ENCODE data around the gene SKIDA1. TPM values are rescaled to one million over a fixed set of nuclear protein-coding genes. Genes with fewer than 3 reads are reported as not detected.
A peak's percentile ranks its signal among the peaks of the same experiment; 100 is the strongest.

Gene SKIDA1
- total and polyA plus RNA-seq, 2 donors from 2014 or later, result 0.71 to 2.9 TPM

DNA sequence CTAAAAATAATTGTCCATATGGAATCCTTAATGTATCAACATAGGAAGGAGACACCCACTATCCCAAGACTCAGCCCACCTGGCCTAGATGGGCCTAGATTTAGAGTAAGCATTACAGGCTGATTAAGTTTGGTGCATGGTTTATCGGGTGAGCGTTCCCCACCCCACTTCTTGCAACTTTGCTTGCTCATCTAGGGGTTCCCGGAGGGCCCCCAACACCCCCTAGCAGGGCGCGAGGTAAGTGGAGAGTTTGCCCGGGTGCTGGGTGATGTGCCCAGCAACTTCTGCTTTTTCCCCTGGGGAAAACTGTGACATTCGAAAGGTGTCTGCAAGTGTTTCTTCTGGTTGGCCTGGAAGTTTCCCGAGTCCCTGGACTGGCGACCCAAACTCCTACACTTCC, 31.7 kb downstream of the SKIDA1 start:
- Histone ChIP-seq H3K4me3 (ENCODE audit: low read length in 3 of 3) (peak overlapping the region; percentile 65 to 92 (median 90)), H3K27ac (ENCODE audit: low read depth in 2 of 2, low read length in 2 of 2) (no peak overlapping the region), H3K36me3 (ENCODE audit: control insufficient read depth in 2 of 3, insufficient read depth in 3 of 3, low read length in 3 of 3) (no peaks in the 10 kb centered on the region), H3K9me3 (ENCODE audit: control insufficient read depth in 2 of 3, insufficient read depth in 1 of 3, low read length in 3 of 3) (no peaks in the 10 kb centered on the region), H3K4me1 (ENCODE audit: control insufficient read depth in 2 of 3, insufficient read depth in 2 of 3, low read depth in 1 of 3, low read length in 3 of 3) (peaks cover 0 to 2% (median 0%) of the 10 kb centered on the region in 3 donors), H3K9ac (ENCODE audit: low read length in 3 of 3) (peak overlapping the region in 2 of 3 donors; percentile 27 to 60), H3K27me3 (ENCODE audit: control insufficient read depth, insufficient read depth, low read length) (no peaks in the 10 kb centered on the region)
- no peak for FAIRE-seq
- peak in 1 of 5 donors; percentile 52 for DNase-seq
- intact Hi-C loops (cut with DNase I), result no loop called here
- TF ChIP-seq, protein P1, sequence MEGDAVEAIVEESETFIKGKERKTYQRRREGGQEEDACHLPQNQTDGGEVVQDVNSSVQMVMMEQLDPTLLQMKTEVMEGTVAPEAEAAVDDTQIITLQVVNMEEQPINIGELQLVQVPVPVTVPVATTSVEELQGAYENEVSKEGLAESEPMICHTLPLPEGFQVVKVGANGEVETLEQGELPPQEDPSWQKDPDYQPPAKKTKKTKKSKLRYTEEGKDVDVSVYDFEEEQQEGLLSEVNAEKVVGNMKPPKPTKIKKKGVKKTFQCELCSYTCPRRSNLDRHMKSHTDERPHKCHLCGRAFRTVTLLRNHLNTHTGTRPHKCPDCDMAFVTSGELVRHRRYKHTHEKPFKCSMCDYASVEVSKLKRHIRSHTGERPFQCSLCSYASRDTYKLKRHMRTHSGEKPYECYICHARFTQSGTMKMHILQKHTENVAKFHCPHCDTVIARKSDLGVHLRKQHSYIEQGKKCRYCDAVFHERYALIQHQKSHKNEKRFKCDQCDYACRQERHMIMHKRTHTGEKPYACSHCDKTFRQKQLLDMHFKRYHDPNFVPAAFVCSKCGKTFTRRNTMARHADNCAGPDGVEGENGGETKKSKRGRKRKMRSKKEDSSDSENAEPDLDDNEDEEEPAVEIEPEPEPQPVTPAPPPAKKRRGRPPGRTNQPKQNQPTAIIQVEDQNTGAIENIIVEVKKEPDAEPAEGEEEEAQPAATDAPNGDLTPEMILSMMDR (IDR thresholded peaks at IDR 0.05; ENCODE audit: borderline replicate concordance, extremely low read depth, insufficient read depth), result no peak

DNA sequence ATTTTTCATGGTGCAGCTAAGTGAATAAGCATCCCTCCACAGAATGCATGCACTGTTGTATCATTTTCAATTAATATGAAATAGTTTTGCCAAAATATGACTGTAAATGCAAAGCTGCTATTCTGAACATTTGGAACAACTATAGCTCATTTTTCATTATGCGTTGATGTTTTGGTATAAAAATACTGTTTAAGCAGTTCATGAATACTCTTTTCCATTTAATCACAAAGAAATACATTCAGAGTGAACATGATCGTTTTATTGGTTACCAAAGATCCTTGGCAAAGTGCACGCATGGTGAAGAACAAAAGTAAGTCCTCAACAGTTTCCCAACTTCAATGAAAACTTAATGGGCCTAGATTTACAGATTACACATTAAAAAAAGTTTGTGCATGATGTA, 33.1 kb downstream of the SKIDA1 start:
- no peak overlapping the region for H3K9ac ChIP-seq (ENCODE audit: low read length in 3 of 3)
- H3K27ac ChIP-seq (ENCODE audit: low read depth in 2 of 2, low read length in 2 of 2), result no peak overlapping the region
- intact Hi-C loops (cut with DNase I), result no loop called here
- no peaks in the 10 kb centered on the region for H3K9me3 ChIP-seq (ENCODE audit: control insufficient read depth in 2 of 3, insufficient read depth in 1 of 3, low read length in 3 of 3)
- no peaks in the 10 kb centered on the region for H3K27me3 ChIP-seq (ENCODE audit: control insufficient read depth, insufficient read depth, low read length)
- no peaks in the 10 kb centered on the region for H3K36me3 ChIP-seq (ENCODE audit: control insufficient read depth in 2 of 3, insufficient read depth in 3 of 3, low read length in 3 of 3)
- DNase-seq (no peak), FAIRE-seq (no peak)
- peaks cover 0 to 2% (median 0%) of the 10 kb centered on the region in 3 donors for H3K4me1 ChIP-seq (ENCODE audit: control insufficient read depth in 2 of 3, insufficient read depth in 2 of 3, low read depth in 1 of 3, low read length in 3 of 3)
- H3K4me3 ChIP-seq (ENCODE audit: low read length in 3 of 3), result no peak overlapping the region
- TF ChIP-seq, protein P1 (IDR thresholded peaks at IDR 0.05; ENCODE audit: borderline replicate concordance, extremely low read depth, insufficient read depth), result no peak

DNA sequence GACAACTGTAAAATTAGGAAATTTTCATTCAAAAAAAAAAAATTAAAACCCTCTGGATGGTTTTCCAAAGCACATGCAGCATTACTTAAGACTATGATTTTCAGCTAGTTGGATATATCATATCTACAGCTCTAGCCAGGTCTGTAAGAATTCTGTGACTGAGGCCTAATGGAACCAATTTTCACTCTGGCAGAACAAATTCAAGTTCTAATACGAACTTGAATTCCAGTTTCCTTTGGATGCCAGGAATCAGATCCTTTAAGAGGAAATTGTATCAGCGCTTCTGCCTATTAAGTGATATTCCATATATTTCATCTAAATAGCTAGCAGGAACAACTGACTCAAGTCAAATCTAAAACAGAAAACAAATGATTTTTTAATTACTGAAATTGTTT, 34.8 kb downstream of the SKIDA1 start:
- no peak for FAIRE-seq
- intact Hi-C loops (cut with DNase I), result no loop called here
- no peak for DNase-seq
- Histone ChIP-seq H3K4me3 (ENCODE audit: low read length in 3 of 3) (no peak overlapping the region), H3K36me3 (ENCODE audit: control insufficient read depth in 2 of 3, insufficient read depth in 3 of 3, low read length in 3 of 3) (no peaks in the 10 kb centered on the region), H3K27ac (ENCODE audit: low read depth in 2 of 2, low read length in 2 of 2) (no peak overlapping the region), H3K27me3 (ENCODE audit: control insufficient read depth, insufficient read depth, low read length) (no peaks in the 10 kb centered on the region), H3K9ac (ENCODE audit: low read length in 3 of 3) (no peak overlapping the region), H3K4me1 (ENCODE audit: control insufficient read depth in 2 of 3, insufficient read depth in 2 of 3, low read depth in 1 of 3, low read length in 3 of 3) (no peaks in the 10 kb centered on the region), H3K9me3 (ENCODE audit: control insufficient read depth in 2 of 3, insufficient read depth in 1 of 3, low read length in 3 of 3) (no peaks in the 10 kb centered on the region)
- TF ChIP-seq, protein P1 (IDR thresholded peaks at IDR 0.05; ENCODE audit: borderline replicate concordance, extremely low read depth, insufficient read depth), result no peak

Measured in kidney (tissue), 14 donors.